ENCODE data around the gene TIGD1.

DNA sequence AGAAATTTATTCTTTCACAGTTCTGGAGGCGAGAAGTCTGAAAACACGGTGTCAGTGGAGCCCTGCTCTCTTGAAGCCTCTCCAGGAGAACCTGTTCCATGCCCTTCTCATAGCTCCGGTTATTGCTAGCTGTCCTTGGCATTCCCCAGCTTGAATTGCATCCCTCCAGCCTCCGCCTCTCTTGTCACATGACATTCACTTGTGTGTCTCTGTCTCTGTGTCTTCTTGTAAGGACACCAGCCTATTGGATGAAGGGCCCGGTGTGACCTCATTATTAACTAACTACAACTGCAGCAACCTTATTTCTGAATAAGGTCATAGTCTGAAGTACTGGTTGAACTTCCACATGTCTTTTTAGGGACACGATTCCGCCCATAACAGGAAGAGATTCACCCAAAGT is 34.7 kb downstream of the TIGD1 start:
- TF ChIP-seq, protein P1, sequence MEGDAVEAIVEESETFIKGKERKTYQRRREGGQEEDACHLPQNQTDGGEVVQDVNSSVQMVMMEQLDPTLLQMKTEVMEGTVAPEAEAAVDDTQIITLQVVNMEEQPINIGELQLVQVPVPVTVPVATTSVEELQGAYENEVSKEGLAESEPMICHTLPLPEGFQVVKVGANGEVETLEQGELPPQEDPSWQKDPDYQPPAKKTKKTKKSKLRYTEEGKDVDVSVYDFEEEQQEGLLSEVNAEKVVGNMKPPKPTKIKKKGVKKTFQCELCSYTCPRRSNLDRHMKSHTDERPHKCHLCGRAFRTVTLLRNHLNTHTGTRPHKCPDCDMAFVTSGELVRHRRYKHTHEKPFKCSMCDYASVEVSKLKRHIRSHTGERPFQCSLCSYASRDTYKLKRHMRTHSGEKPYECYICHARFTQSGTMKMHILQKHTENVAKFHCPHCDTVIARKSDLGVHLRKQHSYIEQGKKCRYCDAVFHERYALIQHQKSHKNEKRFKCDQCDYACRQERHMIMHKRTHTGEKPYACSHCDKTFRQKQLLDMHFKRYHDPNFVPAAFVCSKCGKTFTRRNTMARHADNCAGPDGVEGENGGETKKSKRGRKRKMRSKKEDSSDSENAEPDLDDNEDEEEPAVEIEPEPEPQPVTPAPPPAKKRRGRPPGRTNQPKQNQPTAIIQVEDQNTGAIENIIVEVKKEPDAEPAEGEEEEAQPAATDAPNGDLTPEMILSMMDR (conservative IDR thresholded peaks at IDR 0.05; ENCODE audit: low read depth in 2 of 2), result no peak
- TF ChIP-seq, protein P2, sequence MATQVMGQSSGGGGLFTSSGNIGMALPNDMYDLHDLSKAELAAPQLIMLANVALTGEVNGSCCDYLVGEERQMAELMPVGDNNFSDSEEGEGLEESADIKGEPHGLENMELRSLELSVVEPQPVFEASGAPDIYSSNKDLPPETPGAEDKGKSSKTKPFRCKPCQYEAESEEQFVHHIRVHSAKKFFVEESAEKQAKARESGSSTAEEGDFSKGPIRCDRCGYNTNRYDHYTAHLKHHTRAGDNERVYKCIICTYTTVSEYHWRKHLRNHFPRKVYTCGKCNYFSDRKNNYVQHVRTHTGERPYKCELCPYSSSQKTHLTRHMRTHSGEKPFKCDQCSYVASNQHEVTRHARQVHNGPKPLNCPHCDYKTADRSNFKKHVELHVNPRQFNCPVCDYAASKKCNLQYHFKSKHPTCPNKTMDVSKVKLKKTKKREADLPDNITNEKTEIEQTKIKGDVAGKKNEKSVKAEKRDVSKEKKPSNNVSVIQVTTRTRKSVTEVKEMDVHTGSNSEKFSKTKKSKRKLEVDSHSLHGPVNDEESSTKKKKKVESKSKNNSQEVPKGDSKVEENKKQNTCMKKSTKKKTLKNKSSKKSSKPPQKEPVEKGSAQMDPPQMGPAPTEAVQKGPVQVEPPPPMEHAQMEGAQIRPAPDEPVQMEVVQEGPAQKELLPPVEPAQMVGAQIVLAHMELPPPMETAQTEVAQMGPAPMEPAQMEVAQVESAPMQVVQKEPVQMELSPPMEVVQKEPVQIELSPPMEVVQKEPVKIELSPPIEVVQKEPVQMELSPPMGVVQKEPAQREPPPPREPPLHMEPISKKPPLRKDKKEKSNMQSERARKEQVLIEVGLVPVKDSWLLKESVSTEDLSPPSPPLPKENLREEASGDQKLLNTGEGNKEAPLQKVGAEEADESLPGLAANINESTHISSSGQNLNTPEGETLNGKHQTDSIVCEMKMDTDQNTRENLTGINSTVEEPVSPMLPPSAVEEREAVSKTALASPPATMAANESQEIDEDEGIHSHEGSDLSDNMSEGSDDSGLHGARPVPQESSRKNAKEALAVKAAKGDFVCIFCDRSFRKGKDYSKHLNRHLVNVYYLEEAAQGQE (IDR thresholded peaks at IDR 0.05; ENCODE audit: unreplicated experiment), result no peak
- no peak for TF ChIP-seq POLR2AphosphoS5 (IDR thresholded peaks at IDR 0.05; ENCODE audit: low read depth)

Data from GM23338 (cell line).